Right atrium auricular region (tissue), 2 donors: Measurements from ENCODE around the gene PTP4A2. TPM values are rescaled to one million over a fixed set of nuclear protein-coding genes. Genes with fewer than 3 reads are reported as not detected.
"Not testable (repeated sequence)": the region's sequence is repeated elsewhere in the genome, so short reads cannot be mapped to it uniquely, and the experiment has no call there.

Source experiments
- DNase-seq: peaks from one replicate; pipeline ENCODE4 v3.0.0-alpha.2; 2019; ENCODE audit warnings: low spot score
- H3K27ac ChIP-seq, 2 donors: fragments of 200-600 bp; sonication (generic); 1 replicate in 1 of 2; 2 replicates in 1 of 2; pipeline ENCODE4 v1.5.1; 2016 to 2019
- H3K27me3 ChIP-seq, 2 donors: fragments of 200-600 bp; sonication (generic); one replicate each; pipeline versions ENCODE4 v1.5.1 to v1.6.0; 2017 to 2019
- H3K36me3 ChIP-seq: fragments of 200-600 bp; sonication (generic); one replicate; pipeline ENCODE4 v1.5.1; 2016
- H3K4me1 ChIP-seq, 2 donors: fragments of 200-600 bp; sonication (generic); one replicate each; pipeline versions ENCODE4 v1.5.1 to v1.6.0; 2017 to 2019
- H3K4me3 ChIP-seq, 2 donors: fragments of 200-600 bp; sonication (generic); 1 replicate in 1 of 2; 2 replicates in 1 of 2; pipeline ENCODE4 v1.5.1; 2017 to 2019; ENCODE audit warnings: mild to moderate bottlenecking in 1 of 2, moderate library complexity in 1 of 2
- H3K9me3 ChIP-seq, 2 donors: fragments of 200-600 bp; sonication (generic); one replicate each; pipeline ENCODE4 v1.5.1; 2019
- CTCF ChIP-seq, 2 donors: fragments of 200-600 bp; sonication (generic); IDR thresholded peaks; one replicate each; pipeline ENCODE4 v1.5.1; 2019; ENCODE audit warnings: antibody characterized with exemption in 2 of 2
- total RNA-seq, 2 donors: library from RNA; depleted of rRNA; stranded (reverse); fragments of >200 nt; gene quantifications; one replicate each; pipeline ENCODE4 v1.1.0, GENCODE V29; 2016

PTP4A2 gene
- total RNA-seq, 2 donors from 2014 or later: 261 to 319 TPM

- peaks cover 0 to 96% of the 10 kb centered on the region in 2 donors for H3K4me1 ChIP-seq
- H3K27ac ChIP-seq: peak overlapping the region; percentile 43 to 60
These were observed 7.2 kb downstream of the PTP4A2 start for GRCh38 chr1:31930836-31931592.

GRCh38 chr1:31927661-31927980, 10.5 kb downstream of the PTP4A2 start:
- no peak for TF ChIP-seq CTCF (IDR thresholded peaks at IDR 0.05)
- no peaks in the 10 kb centered on the region for H3K27me3 ChIP-seq
- no peak for DNase-seq
- peak overlapping the region; percentile 47 to 60 for H3K27ac ChIP-seq
- no peaks in the 10 kb centered on the region for H3K9me3 ChIP-seq
- H3K36me3 ChIP-seq: no peaks in the 10 kb centered on the region
- peaks cover 0 to 95% of the 10 kb centered on the region in 2 donors for H3K4me1 ChIP-seq
- H3K4me3 ChIP-seq: no peak overlapping the region

More at GRCh38 chr1:31930836-31931592, 7.2 kb downstream of the PTP4A2 start:
- DNase-seq: no peak
- no peaks in the 10 kb centered on the region for H3K27me3 ChIP-seq
- no peaks in the 10 kb centered on the region for H3K36me3 ChIP-seq
- no peak for TF ChIP-seq CTCF (IDR thresholded peaks at IDR 0.05)
- no peak overlapping the region for H3K4me3 ChIP-seq
- no peaks in the 10 kb centered on the region for H3K9me3 ChIP-seq

GRCh38 chr1:31926853-31927660, 11.1 kb downstream of the PTP4A2 start:
- no peaks in the 10 kb centered on the region for H3K36me3 ChIP-seq
- no peak overlapping the region for H3K4me3 ChIP-seq
- H3K27me3 ChIP-seq: no peaks in the 10 kb centered on the region
- H3K9me3 ChIP-seq: no peaks in the 10 kb centered on the region
- DNase-seq: no peak
- peaks cover 0 to 95% of the 10 kb centered on the region in 2 donors for H3K4me1 ChIP-seq
- H3K27ac ChIP-seq: peak overlapping the region; percentile 47 to 60
- TF ChIP-seq CTCF (IDR thresholded peaks at IDR 0.05): no peak

- no peaks in the 10 kb centered on the region for H3K27me3 ChIP-seq
- H3K4me1 ChIP-seq: peaks cover 0 to 95% of the 10 kb centered on the region in 2 donors
These were observed 11.9 kb downstream of the PTP4A2 start for GRCh38 chr1:31926252-31926651.

GRCh38 chr1:31925824-31926223, 12.3 kb downstream of the PTP4A2 start:
- not testable (repeated sequence) for DNase-seq, H3K4me3 ChIP-seq, H3K9me3 ChIP-seq, H3K36me3 ChIP-seq, H3K27me3 ChIP-seq
- H3K27ac ChIP-seq: peak overlapping the region in 1 of 2 donors; percentile 60
- H3K4me1 ChIP-seq: peaks cover 0 to 93% of the 10 kb centered on the region in 2 donors

More at GRCh38 chr1:31926252-31926651, 11.9 kb downstream of the PTP4A2 start:
- no peaks in the 10 kb centered on the region for H3K9me3 ChIP-seq
- H3K36me3 ChIP-seq: no peaks in the 10 kb centered on the region
- DNase-seq: no peak
- H3K27ac ChIP-seq: peak overlapping the region; percentile 47 to 60
- TF ChIP-seq CTCF (IDR thresholded peaks at IDR 0.05): no peak
- H3K4me3 ChIP-seq: no peak overlapping the region

GRCh38 chr1:31924839-31925238, 13.3 kb downstream of the PTP4A2 start:
- no peaks in the 10 kb centered on the region for H3K36me3 ChIP-seq
- H3K27me3 ChIP-seq: no peaks in the 10 kb centered on the region
- H3K27ac ChIP-seq: peak overlapping the region; percentile 44 to 60
- no peaks in the 10 kb centered on the region for H3K9me3 ChIP-seq
- H3K4me1 ChIP-seq: peaks cover 0 to 87% of the 10 kb centered on the region in 2 donors
- DNase-seq: no peak
- H3K4me3 ChIP-seq: no peak overlapping the region
- TF ChIP-seq CTCF (IDR thresholded peaks at IDR 0.05): no peak
